ENCODE measurements around the gene AFF4. TPM values are rescaled to one million over a fixed set of nuclear protein-coding genes. Genes with fewer than 3 reads are reported as not detected.
A peak's percentile ranks its signal among the peaks of the same experiment; 100 is the strongest.
"Not testable (repeated sequence)": the region's sequence is repeated elsewhere in the genome, so short reads cannot be mapped to it uniquely, and the experiment has no call there.

Gene AFF4
- total RNA-seq, 1 donor from 2014 or later, result 59.1 TPM

GRCh38 chr5:132867046-132867451, 96.4 kb downstream of the AFF4 start:
- no peak for DNase-seq (ENCODE audit: low spot score)
- intact Hi-C loops (cut with DNase I), result loop anchor here (2.0 to 10.0 kb wide), 3 partner anchors 36 to 185 kb away; partner anchors contain the start of genes HSPA4, SEPTIN8 and SHROOM1

- DNase-seq (ENCODE audit: low spot score), result peak; percentile 97
- intact Hi-C loops (cut with DNase I), result loop anchor here (1.0 to 10.0 kb wide), 4 partner anchors 36 to 186 kb away; partner anchors contain the start of genes AFF4, HSPA4, SEPTIN8 and SHROOM1
Measured at GRCh38 chr5:132866342-132867045, 96.9 kb downstream of the AFF4 start, which contains the start of the genes GDF9 and UQCRQ. Gene GDF9 (minus strand): TSS chr5:132866469. CDS start chr5:132864533, 1,936 bp downstream. Gene UQCRQ (plus strand): TSS chr5:132866642. CDS start chr5:132866882, 240 bp downstream.

GRCh38 chr5:132865668-132866341, 97.6 kb downstream of the AFF4 start:
- intact Hi-C loops (cut with DNase I), result loop anchor here (1.0 to 10.0 kb wide), 4 partner anchors 35 to 186 kb away; partner anchors contain the start of genes AFF4, HSPA4, SEPTIN8 and SHROOM1

GRCh38 chr5:132860742-132861141, 102.7 kb downstream of the AFF4 start:
- no peak for DNase-seq (ENCODE audit: low spot score)
- intact Hi-C loops (cut with DNase I), result loop anchor here (10.0 kb wide), 1 partner anchor 86 kb away; the partner anchor contains the start of gene SEPTIN8

More at GRCh38 chr5:132865668-132866341, 97.6 kb downstream of the AFF4 start:
- no peak for DNase-seq (ENCODE audit: low spot score)

GRCh38 chr5:132859889-132860437, 103.5 kb downstream of the AFF4 start:
- intact Hi-C loops (cut with DNase I), result loop anchor here (10.0 kb wide), 1 partner anchor 85 kb away; the partner anchor contains the start of gene SEPTIN8
- DNase-seq (ENCODE audit: low spot score), result no peak

- intact Hi-C loops (cut with DNase I), result no loop called here
- no peak for DNase-seq (ENCODE audit: low spot score)
Measured at GRCh38 chr5:132856011-132856410, 107.4 kb downstream of the AFF4 start.

- intact Hi-C loops (cut with DNase I); DNase-seq (ENCODE audit: low spot score): not testable (repeated sequence)
Measured at GRCh38 chr5:132854992-132855391, 108.4 kb downstream of the AFF4 start.

GRCh38 chr5:132854301-132854700, 109.1 kb downstream of the AFF4 start:
- intact Hi-C loops (cut with DNase I), result no loop called here

GRCh38 chr5:132853790-132854189, 109.6 kb downstream of the AFF4 start:
- intact Hi-C loops (cut with DNase I), result no loop called here
- DNase-seq (ENCODE audit: low spot score), result no peak

More at GRCh38 chr5:132854301-132854700, 109.1 kb downstream of the AFF4 start:
- DNase-seq (ENCODE audit: low spot score), result no peak

GRCh38 chr5:132853323-132853722, 110.1 kb downstream of the AFF4 start:
- no peak for DNase-seq (ENCODE audit: low spot score)
- intact Hi-C loops (cut with DNase I), result no loop called here

- intact Hi-C loops (cut with DNase I), result no loop called here
- DNase-seq (ENCODE audit: low spot score), result no peak
Measured at GRCh38 chr5:132850066-132850465, 113.4 kb downstream of the AFF4 start.

- DNase-seq (ENCODE audit: low spot score), result no peak
Measured at GRCh38 chr5:132849347-132849746, 114.1 kb downstream of the AFF4 start.

GRCh38 chr5:132848270-132848669, 115.2 kb downstream of the AFF4 start:
- no peak for DNase-seq (ENCODE audit: low spot score)
- intact Hi-C loops (cut with DNase I), result no loop called here

More at GRCh38 chr5:132849347-132849746, 114.1 kb downstream of the AFF4 start:
- intact Hi-C loops (cut with DNase I), result no loop called here

GRCh38 chr5:132841305-132841704, 122.1 kb downstream of the AFF4 start:
- intact Hi-C loops (cut with DNase I), result no loop called here
- DNase-seq (ENCODE audit: low spot score), result no peak

GRCh38 chr5:132840896-132841295, 122.5 kb downstream of the AFF4 start:
- intact Hi-C loops (cut with DNase I), result no loop called here
- no peak for DNase-seq (ENCODE audit: low spot score)

GRCh38 chr5:132840313-132840712, 123.1 kb downstream of the AFF4 start:
- no peak for DNase-seq (ENCODE audit: low spot score)
- intact Hi-C loops (cut with DNase I), result no loop called here

GRCh38 chr5:132839426-132840301, 123.8 kb downstream of the AFF4 start:
- intact Hi-C loops (cut with DNase I), result no loop called here
- DNase-seq (ENCODE audit: low spot score), result no peak

GRCh38 chr5:132838516-132839282, 124.7 kb downstream of the AFF4 start:
- intact Hi-C loops (cut with DNase I), result no loop called here
- no peak for DNase-seq (ENCODE audit: low spot score)
